SK-N-MC (cell line): ENCODE results near the gene GMDS.

ENCODE experiments used
- EZH2 ChIP-seq: fragments of 200-600 bp; sonication (generic); IDR thresholded peaks from one replicate; pipeline ENCODE4 v1.6.1; 2017; ENCODE audit warnings: antibody characterized with exemption
- FOXP2 ChIP-seq: optimal IDR thresholded peaks from 2 replicates; pipeline ENCODE3; 2011; ENCODE audit warnings: mild to moderate bottlenecking, moderate library complexity; ENCODE audit not compliant: insufficient read depth; ENCODE audit errors: extremely low read length, control extremely low read depth
- POLR2AphosphoS5 ChIP-seq: IDR thresholded peaks from 2 replicates; pipeline ENCODE4 v1.6.1; 2012; ENCODE audit warnings: mild to moderate bottlenecking, low read depth, low read length, borderline replicate concordance

GRCh38 chr6:1639430-1639829 is 606.0 kb downstream of the GMDS start:
- TF ChIP-seq EZH2 (no peak), POLR2AphosphoS5 (no peak), FOXP2 (no peak)
